ACC112 (cell line): ENCODE results near the gene ZBTB21.

Experiments used
- H2AFZ ChIP-seq: fragments of 200-600 bp; sonication (generic); one replicate; pipeline ENCODE4 v1.6.0; 2017; ENCODE audit warnings: antibody characterized with exemption, low read length; ENCODE audit not compliant: unreplicated experiment
- H3K27ac ChIP-seq: fragments of 200-600 bp; sonication (generic); 2 replicates; pipeline ENCODE4 v1.5.1; 2014; ENCODE audit warnings: low read depth, mild to moderate bottlenecking, antibody characterized with exemption, low read length, moderate library complexity
- H3K27me3 ChIP-seq: fragments of 200-600 bp; sonication (generic); 2 replicates; pipeline ENCODE4 v1.6.1; 2014; ENCODE audit warnings: mild to moderate bottlenecking, antibody characterized with exemption, low read length, moderate library complexity, mixed read lengths; ENCODE audit not compliant: insufficient read depth
- H3K36me3 ChIP-seq: fragments of 200-600 bp; sonication (generic); 2 replicates; pipeline ENCODE4 v1.6.1; 2016; ENCODE audit warnings: mild to moderate bottlenecking, antibody characterized with exemption, low read length, moderate library complexity, mixed read lengths; ENCODE audit not compliant: insufficient read depth
- H3K4me1 ChIP-seq: fragments of 200-600 bp; sonication (generic); one replicate; pipeline ENCODE4 v1.6.1; 2016; ENCODE audit warnings: low read length, mixed read lengths; ENCODE audit not compliant: insufficient read depth, unreplicated experiment, control insufficient read depth
- H3K4me3 ChIP-seq: fragments of 200-600 bp; sonication (generic); 2 replicates; pipeline ENCODE4 v1.5.1; 2014; ENCODE audit warnings: mild to moderate bottlenecking, low read depth, low read length
- H3K79me2 ChIP-seq: fragments of 200-600 bp; sonication (generic); one replicate; pipeline ENCODE4 v1.6.0; 2016; ENCODE audit warnings: low read length; ENCODE audit not compliant: control insufficient read depth, unreplicated experiment, insufficient read depth

ZBTB21 gene

GRCh38 chr21:41940431-41940830 is 69.7 kb downstream of the ZBTB21 start:
- Histone ChIP-seq H2AFZ (no peak overlapping the region), H3K4me3 (no peak overlapping the region), H3K4me1 (no peaks in the 10 kb centered on the region), H3K36me3 (no peaks in the 10 kb centered on the region), H3K79me2 (peaks cover 25% of the 10 kb centered on the region), H3K27me3 (no peaks in the 10 kb centered on the region), H3K27ac (no peak overlapping the region)

- Histone ChIP-seq H3K4me3 (no peak overlapping the region), H3K79me2 (peaks cover 18% of the 10 kb centered on the region), H3K36me3 (no peaks in the 10 kb centered on the region), H2AFZ (no peak overlapping the region), H3K4me1 (no peaks in the 10 kb centered on the region), H3K27me3 (no peaks in the 10 kb centered on the region), H3K27ac (no peak overlapping the region)
Measured at GRCh38 chr21:41939391-41939790, 70.8 kb downstream of the ZBTB21 start.
